ENCODE results near the gene OR10P1.

The OR10P1 gene

GRCh38 chr12:55657212-55657611, 20.5 kb downstream of the OR10P1 start:
- no peaks in the 10 kb centered on the region for H3K27me3 ChIP-seq (ENCODE audit: control insufficient read depth, insufficient read depth, low read length)
- H3K36me3 ChIP-seq (ENCODE audit: control insufficient read depth, insufficient read depth, low read length): no peaks in the 10 kb centered on the region
- H3K27ac ChIP-seq (ENCODE audit: low read depth, low read length): peak overlapping the region; percentile 19
- H3K4me1 ChIP-seq (ENCODE audit: control insufficient read depth, insufficient read depth, low read length): peaks cover 7% of the 10 kb centered on the region
- no peak overlapping the region for H3K4me3 ChIP-seq (ENCODE audit: low read length)
- no peak overlapping the region for H3K9ac ChIP-seq (ENCODE audit: low read length)

GRCh38 chr12:55658212-55658611, 21.5 kb downstream of the OR10P1 start:
- Histone ChIP-seq H3K27me3 (ENCODE audit: control insufficient read depth, insufficient read depth, low read length) (no peaks in the 10 kb centered on the region), H3K9ac (ENCODE audit: low read length) (no peak overlapping the region), H3K27ac (ENCODE audit: low read depth, low read length) (peak overlapping the region; percentile 86), H3K4me1 (ENCODE audit: control insufficient read depth, insufficient read depth, low read length) (peaks cover 7% of the 10 kb centered on the region), H3K4me3 (ENCODE audit: low read length) (no peak overlapping the region), H3K36me3 (ENCODE audit: control insufficient read depth, insufficient read depth, low read length) (no peaks in the 10 kb centered on the region)

- Histone ChIP-seq H3K27ac (ENCODE audit: low read depth, low read length) (peak overlapping the region; percentile 86), H3K27me3 (ENCODE audit: control insufficient read depth, insufficient read depth, low read length) (no peaks in the 10 kb centered on the region)
Measured at GRCh38 chr12:55658635-55659391, 22.1 kb downstream of the OR10P1 start.

GRCh38 chr12:55659486-55660385, 23.0 kb downstream of the OR10P1 start:
- Histone ChIP-seq H3K27me3 (ENCODE audit: control insufficient read depth, insufficient read depth, low read length) (no peaks in the 10 kb centered on the region), H3K9ac (ENCODE audit: low read length) (no peak overlapping the region), H3K27ac (ENCODE audit: low read depth, low read length) (peak overlapping the region; percentile 86), H3K4me3 (ENCODE audit: low read length) (no peak overlapping the region), H3K4me1 (ENCODE audit: control insufficient read depth, insufficient read depth, low read length) (peaks cover 7% of the 10 kb centered on the region), H3K36me3 (ENCODE audit: control insufficient read depth, insufficient read depth, low read length) (no peaks in the 10 kb centered on the region)

More at GRCh38 chr12:55658635-55659391, 22.1 kb downstream of the OR10P1 start:
- H3K4me1 ChIP-seq (ENCODE audit: control insufficient read depth, insufficient read depth, low read length): peaks cover 7% of the 10 kb centered on the region
- no peaks in the 10 kb centered on the region for H3K36me3 ChIP-seq (ENCODE audit: control insufficient read depth, insufficient read depth, low read length)
- no peak overlapping the region for H3K4me3 ChIP-seq (ENCODE audit: low read length)
- no peak overlapping the region for H3K9ac ChIP-seq (ENCODE audit: low read length)

GRCh38 chr12:55663391-55663790, 26.7 kb downstream of the OR10P1 start:
- Histone ChIP-seq H3K36me3 (ENCODE audit: control insufficient read depth, insufficient read depth, low read length) (no peaks in the 10 kb centered on the region), H3K4me3 (ENCODE audit: low read length) (no peak overlapping the region), H3K4me1 (ENCODE audit: control insufficient read depth, insufficient read depth, low read length) (peaks cover 7% of the 10 kb centered on the region), H3K27me3 (ENCODE audit: control insufficient read depth, insufficient read depth, low read length) (no peaks in the 10 kb centered on the region), H3K27ac (ENCODE audit: low read depth, low read length) (no peak overlapping the region), H3K9ac (ENCODE audit: low read length) (no peak overlapping the region)

- Histone ChIP-seq H3K36me3 (ENCODE audit: control insufficient read depth, insufficient read depth, low read length) (no peaks in the 10 kb centered on the region), H3K9ac (ENCODE audit: low read length) (no peak overlapping the region), H3K4me3 (ENCODE audit: low read length) (no peak overlapping the region), H3K4me1 (ENCODE audit: control insufficient read depth, insufficient read depth, low read length) (no peaks in the 10 kb centered on the region), H3K27me3 (ENCODE audit: control insufficient read depth, insufficient read depth, low read length) (no peaks in the 10 kb centered on the region), H3K27ac (ENCODE audit: low read depth, low read length) (no peak overlapping the region)
Measured at GRCh38 chr12:55664826-55665225, 28.1 kb downstream of the OR10P1 start.

GRCh38 chr12:55666508-55666907, 29.8 kb downstream of the OR10P1 start:
- H3K4me3 ChIP-seq (ENCODE audit: low read length): no peak overlapping the region
- H3K27ac ChIP-seq (ENCODE audit: low read depth, low read length): no peak overlapping the region
- H3K9ac ChIP-seq (ENCODE audit: low read length): no peak overlapping the region
- no peaks in the 10 kb centered on the region for H3K4me1 ChIP-seq (ENCODE audit: control insufficient read depth, insufficient read depth, low read length)
- no peaks in the 10 kb centered on the region for H3K36me3 ChIP-seq (ENCODE audit: control insufficient read depth, insufficient read depth, low read length)
- no peaks in the 10 kb centered on the region for H3K27me3 ChIP-seq (ENCODE audit: control insufficient read depth, insufficient read depth, low read length)

GRCh38 chr12:55670276-55670675, 33.6 kb downstream of the OR10P1 start:
- Histone ChIP-seq H3K9ac (ENCODE audit: low read length) (no peak overlapping the region), H3K36me3 (ENCODE audit: control insufficient read depth, insufficient read depth, low read length) (no peaks in the 10 kb centered on the region), H3K4me3 (ENCODE audit: low read length) (no peak overlapping the region), H3K27ac (ENCODE audit: low read depth, low read length) (no peak overlapping the region), H3K27me3 (ENCODE audit: control insufficient read depth, insufficient read depth, low read length) (no peaks in the 10 kb centered on the region), H3K4me1 (ENCODE audit: control insufficient read depth, insufficient read depth, low read length) (no peaks in the 10 kb centered on the region)

- Histone ChIP-seq H3K9ac (ENCODE audit: low read length) (no peak overlapping the region), H3K4me1 (ENCODE audit: control insufficient read depth, insufficient read depth, low read length) (no peaks in the 10 kb centered on the region), H3K27ac (ENCODE audit: low read depth, low read length) (no peak overlapping the region), H3K4me3 (ENCODE audit: low read length) (no peak overlapping the region), H3K27me3 (ENCODE audit: control insufficient read depth, insufficient read depth, low read length) (no peaks in the 10 kb centered on the region), H3K36me3 (ENCODE audit: control insufficient read depth, insufficient read depth, low read length) (no peaks in the 10 kb centered on the region)
Measured at GRCh38 chr12:55671746-55672145, 35.1 kb downstream of the OR10P1 start.

GRCh38 chr12:55673638-55674037, 36.9 kb downstream of the OR10P1 start:
- no peak overlapping the region for H3K9ac ChIP-seq (ENCODE audit: low read length)
- H3K27me3 ChIP-seq (ENCODE audit: control insufficient read depth, insufficient read depth, low read length): no peaks in the 10 kb centered on the region
- no peaks in the 10 kb centered on the region for H3K36me3 ChIP-seq (ENCODE audit: control insufficient read depth, insufficient read depth, low read length)
- H3K27ac ChIP-seq (ENCODE audit: low read depth, low read length): no peak overlapping the region
- no peaks in the 10 kb centered on the region for H3K4me1 ChIP-seq (ENCODE audit: control insufficient read depth, insufficient read depth, low read length)
- no peak overlapping the region for H3K4me3 ChIP-seq (ENCODE audit: low read length)

- no peaks in the 10 kb centered on the region for H3K27me3 ChIP-seq (ENCODE audit: control insufficient read depth, insufficient read depth, low read length)
Measured at GRCh38 chr12:55675666-55676065, 39.0 kb downstream of the OR10P1 start.

GRCh38 chr12:55676707-55677106, 40.0 kb downstream of the OR10P1 start:
- Histone ChIP-seq H3K4me1 (ENCODE audit: control insufficient read depth, insufficient read depth, low read length) (peaks cover 5% of the 10 kb centered on the region), H3K36me3 (ENCODE audit: control insufficient read depth, insufficient read depth, low read length) (no peaks in the 10 kb centered on the region), H3K27ac (ENCODE audit: low read depth, low read length) (no peak overlapping the region), H3K4me3 (ENCODE audit: low read length) (no peak overlapping the region), H3K9ac (ENCODE audit: low read length) (no peak overlapping the region), H3K27me3 (ENCODE audit: control insufficient read depth, insufficient read depth, low read length) (no peaks in the 10 kb centered on the region)

More at GRCh38 chr12:55675666-55676065, 39.0 kb downstream of the OR10P1 start:
- Histone ChIP-seq H3K4me1 (ENCODE audit: control insufficient read depth, insufficient read depth, low read length) (no peaks in the 10 kb centered on the region), H3K9ac (ENCODE audit: low read length) (no peak overlapping the region), H3K4me3 (ENCODE audit: low read length) (no peak overlapping the region), H3K27ac (ENCODE audit: low read depth, low read length) (no peak overlapping the region), H3K36me3 (ENCODE audit: control insufficient read depth, insufficient read depth, low read length) (no peaks in the 10 kb centered on the region)

Measured in rectal smooth muscle tissue (tissue), 1 donor.